Upper lobe of left lung (tissue), 6 donors: ENCODE measurements around the gene HPN. TPM values are rescaled to one million over a fixed set of nuclear protein-coding genes. Genes with fewer than 3 reads are reported as not detected.

Source experiments
- ATAC-seq, 2 donors: fragments of 200-7000 bp; cut with Tn5 transposase; one replicate each; pipeline ENCODE4 v1.9.1; 2022; ENCODE audit warnings: mild to moderate bottlenecking in 2 of 2, moderate library complexity in 2 of 2; ENCODE audit not compliant: low FRiP score in 2 of 2
- DNase-seq, 2 donors: peaks; one replicate each; pipeline ENCODE4 v3.0.0-alpha.2; 2019 to 2020
- H3K27ac ChIP-seq, 4 donors: fragments of 200-600 bp; sonication (generic); one replicate each; pipeline ENCODE4 v1.5.1; 2016 to 2019
- H3K27me3 ChIP-seq, 4 donors: fragments of 200-600 bp; sonication (generic); one replicate each; pipeline ENCODE4 v1.5.1; 2017 to 2019
- H3K36me3 ChIP-seq, 4 donors: fragments of 200-600 bp; sonication (generic); one replicate each; pipeline ENCODE4 v1.5.1; 2016 to 2019
- H3K4me1 ChIP-seq, 4 donors: fragments of 200-600 bp; sonication (generic); one replicate each; pipeline ENCODE4 v1.5.1; 2018 to 2019
- H3K4me3 ChIP-seq, 4 donors: fragments of 200-600 bp; sonication (generic); one replicate each; pipeline ENCODE4 v1.5.1; 2017 to 2019; ENCODE audit warnings: mild to moderate bottlenecking in 2 of 4, moderate library complexity in 1 of 4
- H3K9me3 ChIP-seq, 4 donors: fragments of 200-600 bp; sonication (generic); one replicate each; pipeline ENCODE4 v1.5.1; 2018 to 2019
- CTCF ChIP-seq, 6 experiments: fragments of 450-650 bp in 4 of 6; fragments of 200-600 bp in 2 of 6; sonication (generic) in 2 of 6; IDR thresholded peaks; one replicate each; pipeline ENCODE4 v1.5.1; 2016 to 2019; ENCODE audit warnings: antibody characterized with exemption in 6 of 6
- EP300 ChIP-seq, 4 donors: sonication (generic); formaldehyde crosslinking; IDR thresholded peaks; one replicate each; pipeline ENCODE4 v1.5.1; 2017; ENCODE audit warnings: antibody characterized with exemption in 4 of 4, control low read depth in 2 of 4
- POLR2A ChIP-seq, 4 donors: fragments of 450-650 bp; IDR thresholded peaks; one replicate each; pipeline ENCODE4 v1.5.1; 2016 to 2017; ENCODE audit warnings: antibody characterized with exemption in 4 of 4, mild to moderate bottlenecking in 2 of 4
- POLR2AphosphoS5 ChIP-seq, 2 donors: sonication (generic); formaldehyde crosslinking; IDR thresholded peaks; one replicate each; pipeline ENCODE4 v1.5.1; 2017; ENCODE audit warnings: antibody characterized with exemption in 2 of 2
- WGBS, 2 donors: methylation state at CpG; one replicate each; pipeline ENCODE4 v1.1.5; 2017 to 2018; 5-methylcytosine and 5-hydroxymethylcytosine counted together
- total RNA-seq, 6 donors: library from RNA; depleted of rRNA in 4 of 6; stranded (reverse); fragments of >200 nt in 4 of 6; gene quantifications; one replicate each; pipeline versions ENCODE4 v1.1.0 to v1.2.1, GENCODE V29; 2016 to 2021
- donor health status: DM: no; HTN: no; CAD: no; lungs with moderate emphysema.
- donor health status: DM: no; HTN: yes; CAD: no; lungs with severe emphysema.

The HPN gene
- total RNA-seq, 6 donors from 2014 or later = 15.9 to 54.5 (median 41.1) TPM

GRCh38 chr19:35077411-35078223 lies 36.1 kb downstream of the HPN start:
- no peak for DNase-seq
- 89 to 91% methylated on average over 17 of the region's 17 CpGs for WGBS, 2 donors
- H3K4me3 ChIP-seq = no peak overlapping the region

GRCh38 chr19:35079826-35080225 lies 38.3 kb downstream of the HPN start:
- TF ChIP-seq EP300 (IDR thresholded peaks at IDR 0.05) (no peak), POLR2AphosphoS5 (IDR thresholded peaks at IDR 0.05) (no peak), POLR2A (IDR thresholded peaks at IDR 0.05) (no peak), CTCF (IDR thresholded peaks at IDR 0.05) (no peak)
- Histone ChIP-seq H3K27me3 (no peaks in the 10 kb centered on the region), H3K36me3 (no peaks in the 10 kb centered on the region), H3K27ac (no peak overlapping the region), H3K4me1 (no peaks in the 10 kb centered on the region), H3K9me3 (no peaks in the 10 kb centered on the region), H3K4me3 (no peak overlapping the region)
- DNase-seq (peak in 1 of 2 donors; percentile 61), ATAC-seq (peak in 1 of 2 donors; percentile 2)
- WGBS, 2 donors = 95% methylated on average over 9 to 13 of the region's 14 CpGs

More at GRCh38 chr19:35077411-35078223, 36.1 kb downstream of the HPN start:
- TF ChIP-seq EP300 (IDR thresholded peaks at IDR 0.05) = no peak
- no peak for TF ChIP-seq POLR2AphosphoS5 (IDR thresholded peaks at IDR 0.05)
- TF ChIP-seq POLR2A (IDR thresholded peaks at IDR 0.05) = no peak
- no peak for TF ChIP-seq CTCF (IDR thresholded peaks at IDR 0.05)
- Histone ChIP-seq H3K4me1 (no peaks in the 10 kb centered on the region), H3K9me3 (no peaks in the 10 kb centered on the region), H3K36me3 (no peaks in the 10 kb centered on the region), H3K27me3 (no peaks in the 10 kb centered on the region), H3K27ac (no peak overlapping the region)
- ATAC-seq = no peak

GRCh38 chr19:35080613-35081170 lies 39.2 kb downstream of the HPN start:
- Histone ChIP-seq H3K27ac (no peak overlapping the region), H3K27me3 (no peaks in the 10 kb centered on the region), H3K4me3 (no peak overlapping the region), H3K4me1 (no peaks in the 10 kb centered on the region), H3K9me3 (no peaks in the 10 kb centered on the region), H3K36me3 (no peaks in the 10 kb centered on the region)
- DNase-seq (peak in 1 of 2 donors; percentile 58), ATAC-seq (no peak)
- 71 to 87% methylated on average over 5 to 16 of the region's 16 CpGs for WGBS, 2 donors
- TF ChIP-seq POLR2AphosphoS5 (IDR thresholded peaks at IDR 0.05) (no peak), CTCF (IDR thresholded peaks at IDR 0.05) (no peak), POLR2A (IDR thresholded peaks at IDR 0.05) (no peak), EP300 (IDR thresholded peaks at IDR 0.05) (no peak)

GRCh38 chr19:35081201-35081600 lies 39.7 kb downstream of the HPN start:
- Histone ChIP-seq H3K36me3 (no peaks in the 10 kb centered on the region), H3K4me1 (no peaks in the 10 kb centered on the region), H3K9me3 (no peaks in the 10 kb centered on the region), H3K4me3 (no peak overlapping the region), H3K27ac (no peak overlapping the region), H3K27me3 (no peaks in the 10 kb centered on the region)
- no peak for ATAC-seq
- WGBS, 2 donors = 84 to 85% methylated on average over 6 of the region's 6 CpGs
- no peak for TF ChIP-seq CTCF (IDR thresholded peaks at IDR 0.05)
- no peak for TF ChIP-seq POLR2A (IDR thresholded peaks at IDR 0.05)
- TF ChIP-seq POLR2AphosphoS5 (IDR thresholded peaks at IDR 0.05) = no peak
- no peak for TF ChIP-seq EP300 (IDR thresholded peaks at IDR 0.05)
- no peak for DNase-seq
